Fibroblast of lung (primary cell): ENCODE results near the gene FAM13A.

Experiments used
- EZH2 ChIP-seq: IDR thresholded peaks from 2 replicates; pipeline ENCODE4 v1.5.1; 2012; ENCODE audit warnings: low read length, control low read depth, mild to moderate bottlenecking; ENCODE audit errors: missing control alignments
- TF ChIP-seq, protein P1 (sequence below), 2 donors: IDR thresholded peaks in 1 of 2; conservative IDR thresholded peaks in 1 of 2; 1 replicate in 1 of 2; 2 replicates in 1 of 2; pipeline ENCODE4 v1.5.1; 2011 to 2012; ENCODE audit warnings: low read length in 2 of 2, control low read depth in 1 of 2, inconsistent platforms in 1 of 2, low read depth in 1 of 2, mild to moderate bottlenecking in 1 of 2

DNA sequence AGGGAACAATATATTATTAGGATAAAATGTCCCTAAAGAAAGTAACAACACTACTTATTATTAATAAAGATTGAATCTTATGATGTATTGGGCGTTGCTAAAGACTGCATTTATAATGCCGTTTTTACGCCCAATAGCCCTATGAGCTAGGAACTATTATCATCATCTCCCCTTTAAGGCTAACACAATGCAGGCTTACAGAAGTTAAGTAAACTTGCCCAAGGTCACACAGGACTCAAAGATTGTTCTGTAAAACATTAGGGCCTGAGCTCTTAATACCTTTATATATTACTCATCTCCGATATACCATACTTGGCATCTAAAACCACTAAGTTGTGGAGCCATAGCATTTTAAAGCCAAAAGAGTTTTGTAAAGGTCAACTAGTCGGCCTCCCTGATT is 149.5 kb downstream of the FAM13A start:
- TF ChIP-seq, protein P1, sequence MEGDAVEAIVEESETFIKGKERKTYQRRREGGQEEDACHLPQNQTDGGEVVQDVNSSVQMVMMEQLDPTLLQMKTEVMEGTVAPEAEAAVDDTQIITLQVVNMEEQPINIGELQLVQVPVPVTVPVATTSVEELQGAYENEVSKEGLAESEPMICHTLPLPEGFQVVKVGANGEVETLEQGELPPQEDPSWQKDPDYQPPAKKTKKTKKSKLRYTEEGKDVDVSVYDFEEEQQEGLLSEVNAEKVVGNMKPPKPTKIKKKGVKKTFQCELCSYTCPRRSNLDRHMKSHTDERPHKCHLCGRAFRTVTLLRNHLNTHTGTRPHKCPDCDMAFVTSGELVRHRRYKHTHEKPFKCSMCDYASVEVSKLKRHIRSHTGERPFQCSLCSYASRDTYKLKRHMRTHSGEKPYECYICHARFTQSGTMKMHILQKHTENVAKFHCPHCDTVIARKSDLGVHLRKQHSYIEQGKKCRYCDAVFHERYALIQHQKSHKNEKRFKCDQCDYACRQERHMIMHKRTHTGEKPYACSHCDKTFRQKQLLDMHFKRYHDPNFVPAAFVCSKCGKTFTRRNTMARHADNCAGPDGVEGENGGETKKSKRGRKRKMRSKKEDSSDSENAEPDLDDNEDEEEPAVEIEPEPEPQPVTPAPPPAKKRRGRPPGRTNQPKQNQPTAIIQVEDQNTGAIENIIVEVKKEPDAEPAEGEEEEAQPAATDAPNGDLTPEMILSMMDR (conservative IDR thresholded peaks at IDR 0.05 in 1 of 2, IDR thresholded peaks at IDR 0.05 in 1 of 2; ENCODE audit: low read depth in 1 of 2, low read length in 2 of 2) = no peak
- TF ChIP-seq EZH2 = no peak
